Urinary bladder (tissue), 4 donors: ENCODE measurements around the gene ADGRD1. TPM values are rescaled to one million over a fixed set of nuclear protein-coding genes. Genes with fewer than 3 reads are reported as not detected.

Experiments
- DNase-seq: peaks from one replicate; pipeline ENCODE4 v3.0.0-alpha.2; 2015; ENCODE audit errors: extremely low spot score
- H3K27ac ChIP-seq: one replicate; pipeline ENCODE4 v1.5.1; 2013; ENCODE audit warnings: low read depth, mild to moderate bottlenecking, moderate library complexity
- H3K36me3 ChIP-seq: one replicate; pipeline ENCODE4 v1.6.1; 2013; ENCODE audit warnings: mild to moderate bottlenecking, moderate library complexity; ENCODE audit not compliant: insufficient read depth
- H3K4me1 ChIP-seq: one replicate; pipeline ENCODE4 v1.6.1; 2013; ENCODE audit warnings: mild to moderate bottlenecking, moderate library complexity; ENCODE audit not compliant: insufficient read depth
- H3K4me3 ChIP-seq: one replicate; pipeline ENCODE4 v1.5.1; 2013; ENCODE audit warnings: low read depth, low read length
- WGBS: extraction: QIAGEN DNeasy Blood & Tissue Kit; methylation state at CpG from one replicate; pipeline ENCODE4 v1.1.7; 2013; 5-methylcytosine and 5-hydroxymethylcytosine counted together
- polyA plus RNA-seq: library from polyadenylated mRNA; stranded (reverse); fragments of 200-250 nt; gene quantifications from one replicate; pipeline ENCODE4 v1.2.3, GENCODE V29; 2013
- total RNA-seq: library from RNA; depleted of rRNA; stranded (reverse); fragments of >200 nt; gene quantifications from one replicate; pipeline ENCODE4 v1.2.3, GENCODE V29; 2014
- donor health status: healthy with polysubstance abuse.
- donor health status: healthy.

Gene ADGRD1
- total and polyA plus RNA-seq, 2 donors: 60.1 to 62.3 TPM

GRCh38 chr12:131049549-131050339 lies 96.0 kb downstream of the ADGRD1 start:
- no peak overlapping the region for H3K27ac ChIP-seq
- no peak overlapping the region for H3K4me3 ChIP-seq
- 78% methylated on average over 22 of the region's 22 CpGs for WGBS
- DNase-seq: no peak
- no peaks in the 10 kb centered on the region for H3K4me1 ChIP-seq
- H3K36me3 ChIP-seq: no peaks in the 10 kb centered on the region

GRCh38 chr12:131050463-131051154 lies 96.9 kb downstream of the ADGRD1 start:
- H3K4me3 ChIP-seq: no peak overlapping the region
- DNase-seq: no peak

GRCh38 chr12:131051155-131051473 lies 97.4 kb downstream of the ADGRD1 start:
- Histone ChIP-seq H3K27ac (no peak overlapping the region), H3K4me3 (no peak overlapping the region), H3K4me1 (no peaks in the 10 kb centered on the region), H3K36me3 (no peaks in the 10 kb centered on the region)
- WGBS: 90% methylated on average over 4 of the region's 4 CpGs
- no peak for DNase-seq

More at GRCh38 chr12:131050463-131051154, 96.9 kb downstream of the ADGRD1 start:
- H3K36me3 ChIP-seq: no peaks in the 10 kb centered on the region
- no peaks in the 10 kb centered on the region for H3K4me1 ChIP-seq
- H3K27ac ChIP-seq: no peak overlapping the region
- WGBS: 90% methylated on average over 26 of the region's 26 CpGs

GRCh38 chr12:131052063-131052781 lies 98.5 kb downstream of the ADGRD1 start:
- Histone ChIP-seq H3K4me1 (no peaks in the 10 kb centered on the region), H3K27ac (no peak overlapping the region), H3K4me3 (no peak overlapping the region), H3K36me3 (no peaks in the 10 kb centered on the region)
- 93% methylated on average over 15 of the region's 15 CpGs for WGBS
- no peak for DNase-seq

GRCh38 chr12:131052929-131053328 lies 99.2 kb downstream of the ADGRD1 start:
- no peak for DNase-seq
- no peak overlapping the region for H3K27ac ChIP-seq
- H3K4me3 ChIP-seq: no peak overlapping the region
- H3K36me3 ChIP-seq: no peaks in the 10 kb centered on the region
- WGBS: 82% methylated on average over 5 of the region's 5 CpGs
- no peaks in the 10 kb centered on the region for H3K4me1 ChIP-seq

- no peak overlapping the region for H3K4me3 ChIP-seq
- no peak for DNase-seq
- no peak overlapping the region for H3K27ac ChIP-seq
- no peaks in the 10 kb centered on the region for H3K4me1 ChIP-seq
- H3K36me3 ChIP-seq: no peaks in the 10 kb centered on the region
- 82% methylated on average over 6 of the region's 6 CpGs for WGBS
These were observed 99.9 kb downstream of the ADGRD1 start for GRCh38 chr12:131053567-131053966.

GRCh38 chr12:131054345-131055092 lies 100.8 kb downstream of the ADGRD1 start:
- DNase-seq: no peak
- no peak overlapping the region for H3K27ac ChIP-seq
- WGBS: 84% methylated on average over 19 of the region's 19 CpGs
- no peaks in the 10 kb centered on the region for H3K4me1 ChIP-seq
- no peaks in the 10 kb centered on the region for H3K36me3 ChIP-seq
- H3K4me3 ChIP-seq: no peak overlapping the region

GRCh38 chr12:131055093-131055465 lies 101.4 kb downstream of the ADGRD1 start:
- H3K4me3 ChIP-seq: no peak overlapping the region
- 90% methylated on average over 9 of the region's 9 CpGs for WGBS
- H3K36me3 ChIP-seq: no peaks in the 10 kb centered on the region
- H3K4me1 ChIP-seq: no peaks in the 10 kb centered on the region
- H3K27ac ChIP-seq: no peak overlapping the region
- no peak for DNase-seq

GRCh38 chr12:131055596-131056233 lies 102.0 kb downstream of the ADGRD1 start:
- no peaks in the 10 kb centered on the region for H3K36me3 ChIP-seq
- H3K4me1 ChIP-seq: no peaks in the 10 kb centered on the region
- WGBS: 75% methylated on average over 7 of the region's 7 CpGs
- DNase-seq: no peak
- no peak overlapping the region for H3K27ac ChIP-seq
- H3K4me3 ChIP-seq: no peak overlapping the region

GRCh38 chr12:131056626-131057025 lies 102.9 kb downstream of the ADGRD1 start:
- H3K4me3 ChIP-seq: no peak overlapping the region
- 86% methylated on average over 10 of the region's 10 CpGs for WGBS
- DNase-seq: no peak
- H3K36me3 ChIP-seq: no peaks in the 10 kb centered on the region
- H3K27ac ChIP-seq: no peak overlapping the region
- no peaks in the 10 kb centered on the region for H3K4me1 ChIP-seq

- no peaks in the 10 kb centered on the region for H3K4me1 ChIP-seq
- no peak overlapping the region for H3K4me3 ChIP-seq
- WGBS: 91% methylated on average over 25 of the region's 25 CpGs
- no peaks in the 10 kb centered on the region for H3K36me3 ChIP-seq
- H3K27ac ChIP-seq: no peak overlapping the region
- no peak for DNase-seq
These were observed 103.6 kb downstream of the ADGRD1 start for GRCh38 chr12:131057211-131057721.

GRCh38 chr12:131057722-131058515 lies 104.2 kb downstream of the ADGRD1 start:
- Histone ChIP-seq H3K36me3 (no peaks in the 10 kb centered on the region), H3K4me3 (no peak overlapping the region), H3K4me1 (no peaks in the 10 kb centered on the region), H3K27ac (no peak overlapping the region)
- no peak for DNase-seq
- WGBS: 86% methylated on average over 11 of the region's 11 CpGs
